GM12891 (cell line): Measurements from ENCODE around the gene FBXL13.

Source experiments
- PAX5 ChIP-seq: IDR thresholded peaks from 2 replicates; pipeline ENCODE4 v1.6.1; 2011; ENCODE audit warnings: low read length, moderate library complexity, mild to moderate bottlenecking; ENCODE audit not compliant: insufficient read depth, severe bottlenecking
- POLR2A ChIP-seq: IDR thresholded peaks from 2 replicates; pipeline ENCODE4 v1.6.1; 2011; ENCODE audit warnings: low read depth, low read length, control low read depth
- POLR2AphosphoS5 ChIP-seq: IDR thresholded peaks from 2 replicates; pipeline ENCODE4 v1.6.1; 2011; ENCODE audit warnings: low read depth, low read length, control low read depth
- POU2F2 ChIP-seq: IDR thresholded peaks from 2 replicates; pipeline ENCODE4 v1.6.1; 2011; ENCODE audit warnings: low read depth, mild to moderate bottlenecking, control low read depth, low read length, moderate library complexity
- SPI1 ChIP-seq: IDR thresholded peaks from 2 replicates; pipeline ENCODE4 v1.6.1; 2011; ENCODE audit warnings: low read depth, low read length, control low read depth
- TAF1 ChIP-seq: IDR thresholded peaks from 2 replicates; pipeline ENCODE4 v1.6.1; 2011; ENCODE audit warnings: low read depth, low read length, control low read depth

DNA sequence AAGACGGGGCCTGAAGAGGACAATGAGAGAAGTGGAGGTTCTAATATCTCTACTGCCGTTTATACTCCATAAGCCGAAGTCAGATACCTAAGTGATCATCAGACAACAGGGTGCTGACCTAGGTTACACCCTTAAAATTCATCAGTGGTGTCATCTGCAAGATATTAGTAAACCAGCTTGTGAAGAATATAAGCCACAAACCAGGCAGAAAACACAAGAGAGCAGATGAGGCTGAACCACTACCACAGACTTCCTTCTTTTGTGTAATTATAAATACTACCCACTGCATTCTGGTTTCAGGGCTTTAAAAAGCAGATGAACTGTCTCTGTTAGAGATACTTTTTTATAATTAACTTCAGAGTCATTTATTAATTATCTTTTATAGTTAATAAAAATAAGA lies 230.7 kb downstream of the FBXL13 start:
- TF ChIP-seq POLR2AphosphoS5 (no peak), POLR2A (no peak), TAF1 (no peak), PAX5 (no peak), POU2F2 (no peak), SPI1 (peak; percentile 88)
